GM19239 (cell line): Measurements from ENCODE around the gene ATR.
A peak's percentile ranks its signal among the peaks of the same experiment; 100 is the strongest.
"Not testable (repeated sequence)": the region's sequence is repeated elsewhere in the genome, so short reads cannot be mapped to it uniquely, and the experiment has no call there.

Experiments
- DNase-seq: peaks from one replicate; pipeline ENCODE4 v3.0.0; 2011; ENCODE audit warnings: low spot score; ENCODE audit not compliant: insufficient read length
- FAIRE-seq: peaks from 2 replicates; lab custom pipeline; 2011; peaks lifted over from hg19 to GRCh38; lab: Jason Lieb, UNC

Gene ATR

GRCh38 chr3:142467768-142468167 is 110.8 kb downstream of the ATR start:
- DNase-seq = no peak
- no peak for FAIRE-seq

GRCh38 chr3:142460689-142461088 is 117.8 kb downstream of the ATR start:
- FAIRE-seq (no peak), DNase-seq (no peak)

- DNase-seq (no peak), FAIRE-seq (no peak)
Observed at GRCh38 chr3:142459929-142460328, 118.6 kb downstream of the ATR start.

- DNase-seq (no peak), FAIRE-seq (no peak)
Observed at GRCh38 chr3:142459096-142459495, 119.4 kb downstream of the ATR start.

GRCh38 chr3:142450881-142451280 is 127.7 kb downstream of the ATR start:
- no peak for FAIRE-seq

GRCh38 chr3:142450189-142450588 is 128.3 kb downstream of the ATR start:
- FAIRE-seq (no peak), DNase-seq (no peak)

More at GRCh38 chr3:142450881-142451280, 127.7 kb downstream of the ATR start:
- no peak for DNase-seq

GRCh38 chr3:142447852-142448823 is 130.4 kb downstream of the ATR start, which contains the start of gene XRN1:
Gene XRN1, minus strand, starts transcription at chr3:142448037. Its CDS starts 93 bp downstream, at chr3:142447944.
- peak; percentile 88 for DNase-seq
- FAIRE-seq = peak; percentile 94

- no peak for FAIRE-seq
- DNase-seq = peak; percentile 17
Observed at GRCh38 chr3:142447301-142447851, 131.2 kb downstream of the ATR start.

- peak; percentile 28 for DNase-seq
- peak; percentile 96 for FAIRE-seq
Observed at GRCh38 chr3:142445816-142446254, 132.7 kb downstream of the ATR start.

- no peak for DNase-seq
- no peak for FAIRE-seq
Observed at GRCh38 chr3:142444343-142444742, 134.2 kb downstream of the ATR start.

- not testable (repeated sequence) for DNase-seq, FAIRE-seq
Observed at GRCh38 chr3:142443060-142443459, 135.5 kb downstream of the ATR start.

- FAIRE-seq, DNase-seq: not testable (repeated sequence)
Observed at GRCh38 chr3:142439499-142440220, 138.9 kb downstream of the ATR start.

GRCh38 chr3:142438096-142438495 is 140.4 kb downstream of the ATR start:
- not testable (repeated sequence) for FAIRE-seq, DNase-seq

- FAIRE-seq (no peak), DNase-seq (no peak)
Observed at GRCh38 chr3:142436951-142437585, 141.5 kb downstream of the ATR start.

- DNase-seq (no peak), FAIRE-seq (no peak)
Observed at GRCh38 chr3:142434503-142434902, 144.0 kb downstream of the ATR start.

- peak; percentile 80 for FAIRE-seq
- no peak for DNase-seq
Observed at GRCh38 chr3:142433110-142433509, 145.4 kb downstream of the ATR start.

- FAIRE-seq = no peak
- no peak for DNase-seq
Observed at GRCh38 chr3:142429582-142429981, 149.0 kb downstream of the ATR start.

- DNase-seq (no peak), FAIRE-seq (no peak)
Observed at GRCh38 chr3:142424754-142425153, 153.8 kb downstream of the ATR start.

GRCh38 chr3:142418926-142419592 is 159.5 kb downstream of the ATR start:
- DNase-seq (no peak), FAIRE-seq (no peak)
